Nephron (organoid): ENCODE measurements around the gene MAP3K7.

Experiments used
- H3K27ac Mint-ChIP-seq, 3 experiments: 2 replicates each; pipeline ENCODE4 v1.8.0; 2020; ENCODE audit warnings: mixed read lengths in 3 of 3, mild to moderate bottlenecking in 2 of 3, moderate library complexity in 1 of 3
- H3K27me3 Mint-ChIP-seq: 2 replicates; pipeline ENCODE4 v1.8.0; 2021; ENCODE audit warnings: low read depth, mild to moderate bottlenecking, moderate library complexity, mixed read lengths
- H3K36me3 Mint-ChIP-seq: 2 replicates; pipeline ENCODE4 v1.8.0; 2020; ENCODE audit warnings: low read depth, mixed read lengths
- H3K4me1 Mint-ChIP-seq: 2 replicates; pipeline ENCODE4 v1.8.0; 2020; ENCODE audit warnings: mixed read lengths
- H3K4me3 Mint-ChIP-seq, 3 experiments: 2 replicates each; pipeline ENCODE4 v1.8.0; 2020; ENCODE audit warnings: mild to moderate bottlenecking in 3 of 3, mixed read lengths in 3 of 3, moderate library complexity in 2 of 3
- H3K9me3 Mint-ChIP-seq: 2 replicates; pipeline ENCODE4 v1.8.0; 2020; ENCODE audit warnings: mixed read lengths
- CTCF ChIP-seq, 3 experiments: fragments of 200-600 bp; sonication (generic); IDR thresholded peaks; one replicate each; pipeline ENCODE4 v1.5.0; 2021; ENCODE audit warnings: antibody characterized with exemption in 3 of 3; ENCODE audit not compliant: unreplicated experiment in 3 of 3

Gene MAP3K7

GRCh38 chr6:90521955-90522354 lies 64.9 kb downstream of the MAP3K7 start:
- peaks cover 34% of the 10 kb centered on the region for H3K36me3 Mint-ChIP-seq
- no peaks in the 10 kb centered on the region for H3K9me3 Mint-ChIP-seq
- no peak overlapping the region for H3K27ac Mint-ChIP-seq
- H3K4me3 Mint-ChIP-seq, result no peak overlapping the region
- H3K27me3 Mint-ChIP-seq, result no peaks in the 10 kb centered on the region
- no peaks in the 10 kb centered on the region for H3K4me1 Mint-ChIP-seq
- TF ChIP-seq CTCF (IDR thresholded peaks at IDR 0.05; ENCODE audit: unreplicated experiment in 3 of 3), result no peak

- Mint-ChIP-seq H3K9me3 (no peaks in the 10 kb centered on the region), H3K27ac (no peak overlapping the region), H3K4me3 (no peak overlapping the region), H3K36me3 (peaks cover 52% of the 10 kb centered on the region), H3K27me3 (no peaks in the 10 kb centered on the region), H3K4me1 (no peaks in the 10 kb centered on the region)
- no peak for TF ChIP-seq CTCF (IDR thresholded peaks at IDR 0.05; ENCODE audit: unreplicated experiment in 3 of 3)
These were observed 70.7 kb downstream of the MAP3K7 start for GRCh38 chr6:90516074-90516660.

- Mint-ChIP-seq H3K4me1 (no peaks in the 10 kb centered on the region), H3K4me3 (no peak overlapping the region), H3K27ac (no peak overlapping the region), H3K36me3 (peaks cover 53% of the 10 kb centered on the region), H3K9me3 (no peaks in the 10 kb centered on the region), H3K27me3 (no peaks in the 10 kb centered on the region)
- TF ChIP-seq CTCF (IDR thresholded peaks at IDR 0.05; ENCODE audit: unreplicated experiment in 3 of 3), result no peak
These were observed 72.4 kb downstream of the MAP3K7 start for GRCh38 chr6:90514496-90514895.

- H3K27ac Mint-ChIP-seq, result no peak overlapping the region
- no peak for TF ChIP-seq CTCF (IDR thresholded peaks at IDR 0.05; ENCODE audit: unreplicated experiment in 3 of 3)
- H3K9me3 Mint-ChIP-seq, result peaks cover 3% of the 10 kb centered on the region
- peaks cover 40% of the 10 kb centered on the region for H3K36me3 Mint-ChIP-seq
- no peak overlapping the region for H3K4me3 Mint-ChIP-seq
- H3K4me1 Mint-ChIP-seq, result no peaks in the 10 kb centered on the region
- no peaks in the 10 kb centered on the region for H3K27me3 Mint-ChIP-seq
These were observed 78.1 kb downstream of the MAP3K7 start for GRCh38 chr6:90508753-90509152.

- TF ChIP-seq CTCF (IDR thresholded peaks at IDR 0.05; ENCODE audit: unreplicated experiment in 3 of 3), result no peak
- no peaks in the 10 kb centered on the region for H3K4me1 Mint-ChIP-seq
- H3K27ac Mint-ChIP-seq, result no peak overlapping the region
- H3K9me3 Mint-ChIP-seq, result no peaks in the 10 kb centered on the region
- peaks cover 3% of the 10 kb centered on the region for H3K36me3 Mint-ChIP-seq
- H3K4me3 Mint-ChIP-seq, result no peak overlapping the region
- H3K27me3 Mint-ChIP-seq, result no peaks in the 10 kb centered on the region
These were observed 83.9 kb downstream of the MAP3K7 start for GRCh38 chr6:90502866-90503407.

GRCh38 chr6:90502381-90502780 lies 84.5 kb downstream of the MAP3K7 start:
- Mint-ChIP-seq H3K27me3 (no peaks in the 10 kb centered on the region), H3K27ac (no peak overlapping the region), H3K36me3 (no peaks in the 10 kb centered on the region), H3K4me3 (no peak overlapping the region), H3K4me1 (no peaks in the 10 kb centered on the region), H3K9me3 (no peaks in the 10 kb centered on the region)
- TF ChIP-seq CTCF (IDR thresholded peaks at IDR 0.05; ENCODE audit: unreplicated experiment in 3 of 3), result no peak
